Neural crest cell (in vitro differentiated cells): ENCODE measurements around the gene ECHDC3. TPM values are rescaled to one million over a fixed set of nuclear protein-coding genes. Genes with fewer than 3 reads are reported as not detected.

Source experiments
- DNase-seq: peaks from one replicate; pipeline ENCODE4 v3.0.0; 2021; ENCODE audit warnings: low read depth, mixed read lengths, low spot score
- H3K27ac Mint-ChIP-seq: one replicate; pipeline ENCODE4 v1.8.0; 2021; ENCODE audit warnings: mild to moderate bottlenecking, mixed read lengths; ENCODE audit not compliant: unreplicated experiment
- H3K27me3 Mint-ChIP-seq: 2 replicates; pipeline ENCODE4 v1.8.0; 2021; ENCODE audit warnings: low read depth, mild to moderate bottlenecking, mixed read lengths
- H3K36me3 Mint-ChIP-seq: 2 replicates; pipeline ENCODE4 v1.8.0; 2021; ENCODE audit warnings: low read depth, mild to moderate bottlenecking, mixed read lengths
- H3K4me1 Mint-ChIP-seq: 2 replicates; pipeline ENCODE4 v1.8.0; 2021; ENCODE audit warnings: mixed read lengths
- H3K4me3 Mint-ChIP-seq: one replicate; pipeline ENCODE4 v1.8.0; 2021; ENCODE audit warnings: mild to moderate bottlenecking, mixed read lengths
- H3K9me3 Mint-ChIP-seq: 2 replicates; pipeline ENCODE4 v1.8.0; 2021; ENCODE audit warnings: mixed read lengths
- CTCF ChIP-seq: fragments of 200-600 bp; sonication (generic); conservative IDR thresholded peaks from 2 replicates; pipeline ENCODE4 v1.5.0; 2021; ENCODE audit warnings: antibody characterized with exemption, mild to moderate bottlenecking
- long read RNA-seq: library from polyadenylated mRNA; unstranded; transcript quantifications from one replicate; pipeline ENCODE4 v2.0.0, GENCODE V29; 2020
- total RNA-seq: library from RNA; stranded (reverse); gene quantifications from 2 replicates; pipeline ENCODE4 v1.2.1, GENCODE V29; 2021

ECHDC3 gene
- total RNA-seq: 5.2 and 5.3 TPM in 2 replicates
- long read RNA-seq, partial matches to known transcripts: 0 of 2 reads
- long read RNA-seq, other reads (novel, unspliced or antisense): 2 of 2 reads

GRCh38 chr10:11742009-11742778 lies at the start of gene ECHDC3:
Gene ECHDC3, plus strand, starts transcription at chr10:11742382. Its CDS starts 195 bp downstream, at chr10:11742577.
- Mint-ChIP-seq H3K27me3 (no peaks in the 10 kb centered on the region), H3K27ac (peak within 1 kb of the TSS; percentile 37), H3K9me3 (peaks cover 6% of the 10 kb centered on the region), H3K36me3 (peaks cover 10% of the 10 kb centered on the region), H3K4me1 (peaks cover 21% of the 10 kb centered on the region), H3K4me3 (peak within 1 kb of the TSS; percentile 51)
- no peak for TF ChIP-seq CTCF
- peak; percentile 26 for DNase-seq

GRCh38 chr10:11693376-11693775 lies 48.8 kb upstream of the ECHDC3 start:
- Mint-ChIP-seq H3K27me3 (no peaks in the 10 kb centered on the region), H3K4me1 (peaks cover 5% of the 10 kb centered on the region), H3K36me3 (no peaks in the 10 kb centered on the region), H3K4me3 (no peak overlapping the region), H3K9me3 (no peaks in the 10 kb centered on the region), H3K27ac (no peak overlapping the region)
- DNase-seq: no peak
- no peak for TF ChIP-seq CTCF

GRCh38 chr10:11695779-11696178 lies 46.4 kb upstream of the ECHDC3 start:
- DNase-seq: no peak
- Mint-ChIP-seq H3K4me3 (no peak overlapping the region), H3K4me1 (no peaks in the 10 kb centered on the region), H3K9me3 (no peaks in the 10 kb centered on the region), H3K27ac (no peak overlapping the region), H3K36me3 (no peaks in the 10 kb centered on the region), H3K27me3 (no peaks in the 10 kb centered on the region)
- TF ChIP-seq CTCF: no peak

- H3K27ac Mint-ChIP-seq: no peak overlapping the region
Measured at GRCh38 chr10:11697718-11698527, 44.3 kb upstream of the ECHDC3 start.

More at GRCh38 chr10:11697718-11698527, 44.3 kb upstream of the ECHDC3 start:
- no peak for TF ChIP-seq CTCF
- H3K4me3 Mint-ChIP-seq: no peak overlapping the region
- H3K36me3 Mint-ChIP-seq: no peaks in the 10 kb centered on the region
- H3K9me3 Mint-ChIP-seq: no peaks in the 10 kb centered on the region
- no peak for DNase-seq
- H3K27me3 Mint-ChIP-seq: no peaks in the 10 kb centered on the region
- peaks cover 5% of the 10 kb centered on the region for H3K4me1 Mint-ChIP-seq
